OCI-LY3 (cell line): ENCODE results near the gene MRAS.

Experiments used
- CTCF ChIP-seq: fragments of 200-600, 300-600 bp; sonication (generic); IDR thresholded peaks from 2 replicates; pipeline ENCODE4 v1.5.1; 2014; ENCODE audit warnings: antibody characterized with exemption, low read length, low read depth
- EZH2phosphoT487 ChIP-seq: fragments of 200-600 bp; shearing (Covaris generic); IDR thresholded peaks from 2 replicates; pipeline ENCODE4 v1.6.1; 2018; ENCODE audit warnings: antibody characterized with exemption, mixed run types, low read depth

DNA sequence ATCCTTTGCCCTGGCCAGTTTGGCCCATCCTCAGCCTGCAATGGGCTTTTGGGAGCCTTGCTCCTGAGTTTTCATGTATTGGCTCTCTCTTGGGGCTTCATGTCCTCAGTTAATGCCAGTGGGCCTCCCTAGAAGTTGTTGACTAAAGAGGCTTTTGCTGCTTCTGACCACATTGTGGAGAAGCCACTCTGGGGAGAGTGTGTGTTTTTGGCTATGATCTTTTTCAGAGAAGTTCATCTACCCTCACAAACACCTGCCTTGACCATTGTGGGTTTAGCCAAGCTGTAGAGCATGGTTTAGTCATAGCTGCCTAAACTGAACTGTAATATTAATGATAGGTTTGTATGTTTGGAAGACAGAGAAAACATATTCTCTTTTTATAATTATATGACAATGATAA, 6.0 kb downstream of the MRAS start:
- no peak for TF ChIP-seq EZH2phosphoT487
- no peak for TF ChIP-seq CTCF
